ENCODE data around the gene CCDC136.

CCDC136 gene

GRCh38 chr7:128793181-128793547 is 1.4 kb downstream of the CCDC136 start:
- TF ChIP-seq NFIC (IDR thresholded peaks at IDR 0.05): no peak
- TF ChIP-seq EP300 (IDR thresholded peaks at IDR 0.05; ENCODE audit: borderline replicate concordance): no peak
- no peak for TF ChIP-seq CREB1 (IDR thresholded peaks at IDR 0.05; ENCODE audit: low read depth)
- no peak for TF ChIP-seq MAX (IDR thresholded peaks at IDR 0.05)
- TF ChIP-seq TAF1 (IDR thresholded peaks at IDR 0.05; ENCODE audit: low read depth): no peak
- no peak for TF ChIP-seq ZBTB7A (IDR thresholded peaks at IDR 0.05; ENCODE audit: low read depth)
- no peak for TF ChIP-seq YY1 (IDR thresholded peaks at IDR 0.05; ENCODE audit: low read depth)
- no peak for TF ChIP-seq REST (IDR thresholded peaks at IDR 0.05; ENCODE audit: low read depth)
- TF ChIP-seq RAD21 (IDR thresholded peaks at IDR 0.05; ENCODE audit: low read depth): no peak
- TF ChIP-seq TCF12 (IDR thresholded peaks at IDR 0.05; ENCODE audit: low read depth): no peak
- TF ChIP-seq USF1 (IDR thresholded peaks at IDR 0.05): no peak
- TF ChIP-seq EGR1 (IDR thresholded peaks at IDR 0.05): no peak
- no peak for TF ChIP-seq TEAD4 (IDR thresholded peaks at IDR 0.05)
- TF ChIP-seq CEBPB (IDR thresholded peaks at IDR 0.05): no peak
- no peak for TF ChIP-seq FOXM1 (IDR thresholded peaks at IDR 0.05; ENCODE audit: borderline replicate concordance, low read depth)

- TF ChIP-seq TAF1 (IDR thresholded peaks at IDR 0.05; ENCODE audit: low read depth): no peak
- no peak for TF ChIP-seq YY1 (IDR thresholded peaks at IDR 0.05; ENCODE audit: low read depth)
- TF ChIP-seq USF1 (IDR thresholded peaks at IDR 0.05): no peak
- TF ChIP-seq EP300 (IDR thresholded peaks at IDR 0.05; ENCODE audit: borderline replicate concordance): no peak
- TF ChIP-seq RAD21 (IDR thresholded peaks at IDR 0.05; ENCODE audit: low read depth): peak; percentile 55
- TF ChIP-seq REST (IDR thresholded peaks at IDR 0.05; ENCODE audit: low read depth): no peak
- no peak for TF ChIP-seq ZBTB7A (IDR thresholded peaks at IDR 0.05; ENCODE audit: low read depth)
- TF ChIP-seq EGR1 (IDR thresholded peaks at IDR 0.05): no peak
Measured at GRCh38 chr7:128794020-128794419, 2.3 kb downstream of the CCDC136 start.

- TF ChIP-seq ZBTB7A (IDR thresholded peaks at IDR 0.05; ENCODE audit: low read depth): no peak
- no peak for TF ChIP-seq TAF1 (IDR thresholded peaks at IDR 0.05; ENCODE audit: low read depth)
- TF ChIP-seq FOXM1 (IDR thresholded peaks at IDR 0.05; ENCODE audit: borderline replicate concordance, low read depth): no peak
- no peak for TF ChIP-seq NFIC (IDR thresholded peaks at IDR 0.05)
- TF ChIP-seq EP300 (IDR thresholded peaks at IDR 0.05; ENCODE audit: borderline replicate concordance): no peak
- no peak for TF ChIP-seq MAX (IDR thresholded peaks at IDR 0.05)
- TF ChIP-seq USF1 (IDR thresholded peaks at IDR 0.05): no peak
- no peak for TF ChIP-seq RAD21 (IDR thresholded peaks at IDR 0.05; ENCODE audit: low read depth)
- TF ChIP-seq TEAD4 (IDR thresholded peaks at IDR 0.05): no peak
Measured at GRCh38 chr7:128794436-128794835, 2.7 kb downstream of the CCDC136 start.

GRCh38 chr7:128795129-128795528 is 3.4 kb downstream of the CCDC136 start:
- TF ChIP-seq USF1 (IDR thresholded peaks at IDR 0.05): no peak
- no peak for TF ChIP-seq CREB1 (IDR thresholded peaks at IDR 0.05; ENCODE audit: low read depth)
- no peak for TF ChIP-seq EGR1 (IDR thresholded peaks at IDR 0.05)
- no peak for TF ChIP-seq TAF1 (IDR thresholded peaks at IDR 0.05; ENCODE audit: low read depth)
- TF ChIP-seq TCF12 (IDR thresholded peaks at IDR 0.05; ENCODE audit: low read depth): no peak
- no peak for TF ChIP-seq ZBTB7A (IDR thresholded peaks at IDR 0.05; ENCODE audit: low read depth)
- no peak for TF ChIP-seq NFIC (IDR thresholded peaks at IDR 0.05)
- TF ChIP-seq YY1 (IDR thresholded peaks at IDR 0.05; ENCODE audit: low read depth): no peak
- TF ChIP-seq CEBPB (IDR thresholded peaks at IDR 0.05): no peak
- TF ChIP-seq REST (IDR thresholded peaks at IDR 0.05; ENCODE audit: low read depth): no peak
- no peak for TF ChIP-seq MAX (IDR thresholded peaks at IDR 0.05)
- no peak for TF ChIP-seq TEAD4 (IDR thresholded peaks at IDR 0.05)
- TF ChIP-seq EP300 (IDR thresholded peaks at IDR 0.05; ENCODE audit: borderline replicate concordance): no peak
- TF ChIP-seq RAD21 (IDR thresholded peaks at IDR 0.05; ENCODE audit: low read depth): no peak
